Measurements from ENCODE around the gene DNM3.
"Not testable (repeated sequence)": the region's sequence is repeated elsewhere in the genome, so short reads cannot be mapped to it uniquely, and the experiment has no call there.

DNM3 gene

GRCh38 chr1:172298141-172298540, 456.8 kb downstream of the DNM3 start:
- DNase-seq = no peak

- DNase-seq = no peak
Observed at GRCh38 chr1:172298911-172299310, 457.6 kb downstream of the DNM3 start.

GRCh38 chr1:172299515-172299914, 458.2 kb downstream of the DNM3 start:
- no peak for DNase-seq

GRCh38 chr1:172307508-172307907, 466.2 kb downstream of the DNM3 start:
- not testable (repeated sequence) for DNase-seq

- no peak for DNase-seq
Observed at GRCh38 chr1:172308142-172308541, 466.8 kb downstream of the DNM3 start.

GRCh38 chr1:172308577-172308976, 467.3 kb downstream of the DNM3 start:
- no peak for DNase-seq

GRCh38 chr1:172320733-172321132, 479.4 kb downstream of the DNM3 start:
- no peak for DNase-seq

GRCh38 chr1:172321451-172321850, 480.2 kb downstream of the DNM3 start:
- DNase-seq = no peak

GRCh38 chr1:172322219-172323061, 481.1 kb downstream of the DNM3 start:
- no peak for DNase-seq

GRCh38 chr1:172323686-172324085, 482.4 kb downstream of the DNM3 start:
- DNase-seq = no peak

- no peak for DNase-seq
Observed at GRCh38 chr1:172324086-172324485, 482.8 kb downstream of the DNM3 start.

- DNase-seq = no peak
Observed at GRCh38 chr1:172324761-172325160, 483.5 kb downstream of the DNM3 start.

- DNase-seq = no peak
Observed at GRCh38 chr1:172325531-172325930, 484.2 kb downstream of the DNM3 start.

GRCh38 chr1:172326136-172326535, 484.8 kb downstream of the DNM3 start:
- DNase-seq = no peak

GRCh38 chr1:172328266-172328665, 487.0 kb downstream of the DNM3 start:
- no peak for DNase-seq

- no peak for DNase-seq
Observed at GRCh38 chr1:172332230-172332629, 490.9 kb downstream of the DNM3 start.

GRCh38 chr1:172335377-172335776, 494.1 kb downstream of the DNM3 start:
- no peak for DNase-seq

- DNase-seq = peak; percentile 62
Observed at GRCh38 chr1:172338295-172338735, 497.0 kb downstream of the DNM3 start.

GRCh38 chr1:172339842-172340241, 498.5 kb downstream of the DNM3 start:
- no peak for DNase-seq

GRCh38 chr1:172340520-172340919, 499.2 kb downstream of the DNM3 start:
- no peak for DNase-seq

- no peak for DNase-seq
Observed at GRCh38 chr1:172341697-172342096, 500.4 kb downstream of the DNM3 start.

GRCh38 chr1:172342584-172343239, 501.4 kb downstream of the DNM3 start:
- no peak for DNase-seq

GRCh38 chr1:172343240-172344160, 502.2 kb downstream of the DNM3 start:
- DNase-seq = no peak
